ENCODE results near the gene KIAA1549. TPM values are rescaled to one million over a fixed set of nuclear protein-coding genes. Genes with fewer than 3 reads are reported as not detected.

The KIAA1549 gene
- total RNA-seq, 1 donor = 3.3 TPM

DNA sequence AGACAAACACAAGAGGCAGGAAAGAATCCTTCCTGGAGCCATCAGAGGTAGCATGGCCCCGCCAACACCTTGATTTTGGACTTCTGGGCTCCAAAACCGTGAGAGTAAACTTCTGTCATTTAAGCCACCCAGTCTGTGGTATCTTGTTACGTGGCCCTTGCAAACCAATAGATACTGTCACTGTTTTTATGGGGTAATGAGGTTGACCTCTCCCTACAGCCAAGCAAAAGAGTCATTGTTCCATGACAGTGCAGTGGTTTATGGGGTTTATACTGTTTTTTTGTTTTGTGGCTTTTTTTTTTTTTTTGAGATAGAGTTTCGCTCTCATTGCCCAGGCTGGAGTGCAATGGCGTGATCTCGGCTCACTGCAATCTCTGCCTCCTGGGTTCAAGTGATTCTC lies 32.8 kb downstream of the KIAA1549 start:
- H2AFZ ChIP-seq (ENCODE audit: low read length) = no peak overlapping the region
- H3K4me3 ChIP-seq (ENCODE audit: insufficient read depth, low read length) = no peak overlapping the region
- no peaks in the 10 kb centered on the region for H3K9me3 ChIP-seq (ENCODE audit: low read depth, low read length)
- no peaks in the 10 kb centered on the region for H3K4me1 ChIP-seq (ENCODE audit: insufficient read depth, low read length)
- DNase-seq (ENCODE audit: insufficient read length, low spot score, missing footprints) = no peak
- peaks cover 3% of the 10 kb centered on the region for H3K79me2 ChIP-seq (ENCODE audit: insufficient read depth, low read length)
- no peak overlapping the region for H3K4me2 ChIP-seq (ENCODE audit: insufficient read depth, low read length)
- H3K27ac ChIP-seq (ENCODE audit: low read depth, low read length) = no peak overlapping the region
- H3K27me3 ChIP-seq (ENCODE audit: insufficient read depth, low read length) = no peaks in the 10 kb centered on the region
- H3K36me3 ChIP-seq (ENCODE audit: insufficient read depth, low read length) = no peaks in the 10 kb centered on the region
- TF ChIP-seq, protein P1, sequence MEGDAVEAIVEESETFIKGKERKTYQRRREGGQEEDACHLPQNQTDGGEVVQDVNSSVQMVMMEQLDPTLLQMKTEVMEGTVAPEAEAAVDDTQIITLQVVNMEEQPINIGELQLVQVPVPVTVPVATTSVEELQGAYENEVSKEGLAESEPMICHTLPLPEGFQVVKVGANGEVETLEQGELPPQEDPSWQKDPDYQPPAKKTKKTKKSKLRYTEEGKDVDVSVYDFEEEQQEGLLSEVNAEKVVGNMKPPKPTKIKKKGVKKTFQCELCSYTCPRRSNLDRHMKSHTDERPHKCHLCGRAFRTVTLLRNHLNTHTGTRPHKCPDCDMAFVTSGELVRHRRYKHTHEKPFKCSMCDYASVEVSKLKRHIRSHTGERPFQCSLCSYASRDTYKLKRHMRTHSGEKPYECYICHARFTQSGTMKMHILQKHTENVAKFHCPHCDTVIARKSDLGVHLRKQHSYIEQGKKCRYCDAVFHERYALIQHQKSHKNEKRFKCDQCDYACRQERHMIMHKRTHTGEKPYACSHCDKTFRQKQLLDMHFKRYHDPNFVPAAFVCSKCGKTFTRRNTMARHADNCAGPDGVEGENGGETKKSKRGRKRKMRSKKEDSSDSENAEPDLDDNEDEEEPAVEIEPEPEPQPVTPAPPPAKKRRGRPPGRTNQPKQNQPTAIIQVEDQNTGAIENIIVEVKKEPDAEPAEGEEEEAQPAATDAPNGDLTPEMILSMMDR (IDR thresholded peaks at IDR 0.05; ENCODE audit: extremely low read depth, low read depth, low read length) = no peak
- peaks cover 5% of the 10 kb centered on the region for H4K20me1 ChIP-seq (ENCODE audit: insufficient read depth, low read length)

DNA sequence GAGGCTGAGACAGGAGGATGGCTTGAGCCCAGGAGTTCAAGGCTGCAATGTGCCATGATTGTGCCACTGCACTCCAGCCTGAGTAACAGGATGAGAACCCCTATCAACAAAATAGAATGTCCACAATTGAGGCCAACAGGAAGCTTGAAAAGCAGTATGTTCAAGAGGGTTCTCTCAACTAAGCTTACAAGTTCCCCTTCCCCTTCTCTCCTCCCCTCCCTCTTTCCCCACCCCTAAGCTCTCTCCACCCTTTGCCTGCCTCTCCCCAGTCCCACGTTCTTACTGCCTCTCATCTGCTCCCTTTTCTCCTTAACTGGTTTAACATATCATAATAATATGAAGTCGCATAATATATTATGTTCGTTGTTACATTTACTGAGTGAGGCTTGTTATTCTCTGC lies 35.4 kb downstream of the KIAA1549 start:
- no peak for DNase-seq (ENCODE audit: insufficient read length, low spot score, missing footprints)
- TF ChIP-seq, protein P1 (IDR thresholded peaks at IDR 0.05; ENCODE audit: extremely low read depth, low read depth, low read length) = no peak
- Histone ChIP-seq H2AFZ (ENCODE audit: low read length) (no peak overlapping the region), H3K36me3 (ENCODE audit: insufficient read depth, low read length) (no peaks in the 10 kb centered on the region), H3K27ac (ENCODE audit: low read depth, low read length) (no peak overlapping the region), H3K4me1 (ENCODE audit: insufficient read depth, low read length) (no peaks in the 10 kb centered on the region), H3K4me3 (ENCODE audit: insufficient read depth, low read length) (no peak overlapping the region), H3K4me2 (ENCODE audit: insufficient read depth, low read length) (no peak overlapping the region), H3K9me3 (ENCODE audit: low read depth, low read length) (no peaks in the 10 kb centered on the region), H3K79me2 (ENCODE audit: insufficient read depth, low read length) (peaks cover 3% of the 10 kb centered on the region), H4K20me1 (ENCODE audit: insufficient read depth, low read length) (peaks cover 5% of the 10 kb centered on the region), H3K27me3 (ENCODE audit: insufficient read depth, low read length) (no peaks in the 10 kb centered on the region)

DNA sequence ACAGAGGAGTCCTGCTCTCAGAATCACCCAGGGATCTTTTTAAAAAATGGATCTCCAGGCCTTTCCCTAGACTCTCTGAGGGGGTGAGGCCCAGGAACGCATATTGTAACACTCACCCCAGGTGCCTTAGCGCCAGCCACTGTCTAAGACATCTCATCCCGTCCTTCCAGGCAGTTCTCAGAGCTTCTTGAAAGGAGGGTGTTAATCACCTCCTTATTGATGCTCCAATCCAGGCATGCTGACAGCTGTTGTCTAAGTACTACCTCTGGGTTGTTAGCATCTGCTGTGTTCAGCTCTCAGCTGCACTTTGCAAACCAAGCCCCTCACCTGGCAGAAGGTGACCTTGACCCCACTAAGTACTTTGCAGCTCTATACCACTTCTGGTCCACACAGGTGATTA lies 36.0 kb downstream of the KIAA1549 start:
- H3K27me3 ChIP-seq (ENCODE audit: insufficient read depth, low read length) = no peaks in the 10 kb centered on the region
- H3K4me3 ChIP-seq (ENCODE audit: insufficient read depth, low read length) = no peak overlapping the region
- H3K79me2 ChIP-seq (ENCODE audit: insufficient read depth, low read length) = peaks cover 3% of the 10 kb centered on the region
- no peak overlapping the region for H2AFZ ChIP-seq (ENCODE audit: low read length)
- H3K27ac ChIP-seq (ENCODE audit: low read depth, low read length) = no peak overlapping the region
- TF ChIP-seq, protein P1 (IDR thresholded peaks at IDR 0.05; ENCODE audit: extremely low read depth, low read depth, low read length) = no peak
- H3K4me2 ChIP-seq (ENCODE audit: insufficient read depth, low read length) = no peak overlapping the region
- H4K20me1 ChIP-seq (ENCODE audit: insufficient read depth, low read length) = peaks cover 5% of the 10 kb centered on the region
- H3K36me3 ChIP-seq (ENCODE audit: insufficient read depth, low read length) = no peaks in the 10 kb centered on the region
- no peaks in the 10 kb centered on the region for H3K9me3 ChIP-seq (ENCODE audit: low read depth, low read length)
- no peak for DNase-seq (ENCODE audit: insufficient read length, low spot score, missing footprints)
- no peaks in the 10 kb centered on the region for H3K4me1 ChIP-seq (ENCODE audit: insufficient read depth, low read length)

DNA sequence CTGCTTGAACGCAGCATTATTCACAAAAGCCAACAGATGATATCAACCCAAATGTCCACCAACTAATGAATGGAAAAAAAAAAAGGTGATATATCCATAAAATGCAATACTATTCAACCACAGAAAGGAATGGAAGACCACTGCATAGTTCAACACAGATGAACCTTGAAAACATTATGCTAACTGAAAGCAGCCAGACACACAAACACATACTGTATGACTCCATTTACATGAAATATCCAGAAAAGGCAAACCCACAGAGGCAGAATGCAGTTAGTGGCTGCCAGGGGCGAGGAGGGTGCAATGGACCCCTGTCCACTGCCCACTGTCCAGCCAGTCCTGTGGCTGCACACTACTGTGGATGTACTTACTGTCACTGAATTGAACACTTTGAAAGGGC lies 36.6 kb downstream of the KIAA1549 start:
- TF ChIP-seq, protein P1 (IDR thresholded peaks at IDR 0.05; ENCODE audit: extremely low read depth, low read depth, low read length) = no peak
- H3K79me2 ChIP-seq (ENCODE audit: insufficient read depth, low read length) = peaks cover under 1% of the 10 kb centered on the region

More for the DNA sequence above, 36.6 kb downstream of the KIAA1549 start:
- Histone ChIP-seq H3K4me2 (ENCODE audit: insufficient read depth, low read length) (no peak overlapping the region), H3K27ac (ENCODE audit: low read depth, low read length) (no peak overlapping the region), H3K36me3 (ENCODE audit: insufficient read depth, low read length) (no peaks in the 10 kb centered on the region), H2AFZ (ENCODE audit: low read length) (no peak overlapping the region), H3K4me1 (ENCODE audit: insufficient read depth, low read length) (no peaks in the 10 kb centered on the region), H3K9me3 (ENCODE audit: low read depth, low read length) (no peaks in the 10 kb centered on the region), H4K20me1 (ENCODE audit: insufficient read depth, low read length) (peaks cover 5% of the 10 kb centered on the region), H3K4me3 (ENCODE audit: insufficient read depth, low read length) (no peak overlapping the region), H3K27me3 (ENCODE audit: insufficient read depth, low read length) (no peaks in the 10 kb centered on the region)
- DNase-seq (ENCODE audit: insufficient read length, low spot score, missing footprints) = no peak

Data from osteoblast (primary cell).